Testis (tissue), 3 donors: ENCODE measurements around the gene MCC. TPM values are rescaled to one million over a fixed set of nuclear protein-coding genes. Genes with fewer than 3 reads are reported as not detected.

ENCODE experiments used
- DNase-seq: peaks from one replicate; pipeline ENCODE4 v3.0.0-alpha.2; 2019
- H3K27ac ChIP-seq, 2 donors: fragments of 200-600 bp; sonication (generic); one replicate each; pipeline ENCODE4 v1.5.1; 2019
- H3K27me3 ChIP-seq: fragments of 200-600 bp; sonication (generic); one replicate; pipeline ENCODE4 v1.5.1; 2019
- H3K36me3 ChIP-seq: fragments of 200-600 bp; sonication (generic); one replicate; pipeline ENCODE4 v1.5.1; 2017; ENCODE audit warnings: low read depth; ENCODE audit errors: missing control alignments
- H3K4me1 ChIP-seq: fragments of 200-600 bp; sonication (generic); one replicate; pipeline ENCODE4 v1.5.1; 2019
- H3K4me3 ChIP-seq, 2 donors: fragments of 200-600 bp; sonication (generic); one replicate each; pipeline ENCODE4 v1.5.1; 2017 to 2019
- H3K9me3 ChIP-seq: fragments of 200-600 bp; sonication (generic); one replicate; pipeline ENCODE4 v1.5.1; 2017
- CTCF ChIP-seq, 3 experiments: fragments of 450-650 bp in 2 of 3; fragments of 200-600 bp in 1 of 3; sonication (generic) in 1 of 3; IDR thresholded peaks; one replicate each; pipeline ENCODE4 v1.5.1; 2016 to 2019; ENCODE audit warnings: antibody characterized with exemption in 3 of 3, mild to moderate bottlenecking in 2 of 3, moderate library complexity in 1 of 3
- POLR2A ChIP-seq: fragments of 450-650 bp; IDR thresholded peaks from one replicate; pipeline ENCODE4 v1.6.1; 2017; ENCODE audit warnings: antibody characterized with exemption, mild to moderate bottlenecking, moderate library complexity
- WGBS, 2 donors: methylation state at CpG; one replicate each; pipeline ENCODE4 v1.1.5; 2018; 5-methylcytosine and 5-hydroxymethylcytosine counted together
- intact Hi-C: fragments of 100-400 bp; cut with DNase I; formaldehyde crosslinking; loops from one replicate; pipeline ENCODE4 v1.15.1; 2023; ENCODE audit warnings: low total_unique reads
- polyA plus RNA-seq: library from polyadenylated mRNA; stranded (reverse); fragments of 350-450 nt; fragmentation: Illumina TruSeq; extraction: RNeasy Lipid Tissue Mini Kit (QIAGEN cat#74804); gene quantifications from one replicate; pipeline ENCODE4 v1.2.3, GENCODE V29; 2014; ENCODE audit warnings: low read depth, low replicate concordance; ENCODE audit not compliant: insufficient read depth
- total RNA-seq, 2 donors: library from RNA; depleted of rRNA; stranded (reverse); fragments of >200 nt; gene quantifications; one replicate each; pipeline ENCODE4 v1.2.3, GENCODE V29; 2016

Gene MCC
- total and polyA plus RNA-seq, 3 donors from 2014 or later, result 7.1 to 23.7 (median 21.4) TPM

GRCh38 chr5:113331209-113331551, 157.1 kb downstream of the MCC start:
- 86 to 89% methylated on average over 4 of the region's 4 CpGs for WGBS, 2 donors
- H3K4me3 ChIP-seq, result no peak overlapping the region
- no peak for DNase-seq

GRCh38 chr5:113330533-113331208, 157.6 kb downstream of the MCC start:
- H3K4me1 ChIP-seq, result no peaks in the 10 kb centered on the region
- H3K27me3 ChIP-seq, result no peaks in the 10 kb centered on the region
- DNase-seq, result no peak
- no peak for TF ChIP-seq POLR2A
- TF ChIP-seq CTCF (IDR thresholded peaks at IDR 0.05), result peak in 2 of 3 experiments; percentile 9 to 17
- no peak overlapping the region for H3K4me3 ChIP-seq
- H3K9me3 ChIP-seq, result no peaks in the 10 kb centered on the region
- no peak overlapping the region for H3K27ac ChIP-seq
- intact Hi-C loops, result no loop called here
- no peaks in the 10 kb centered on the region for H3K36me3 ChIP-seq
- WGBS, 2 donors, result 44 to 56% methylated on average over 4 of the region's 4 CpGs

More at GRCh38 chr5:113331209-113331551, 157.1 kb downstream of the MCC start:
- Histone ChIP-seq H3K4me1 (no peaks in the 10 kb centered on the region), H3K27me3 (no peaks in the 10 kb centered on the region), H3K36me3 (no peaks in the 10 kb centered on the region), H3K9me3 (no peaks in the 10 kb centered on the region), H3K27ac (no peak overlapping the region)
- TF ChIP-seq CTCF (IDR thresholded peaks at IDR 0.05), result no peak
- no peak for TF ChIP-seq POLR2A
- intact Hi-C loops, result no loop called here

GRCh38 chr5:113329981-113330380, 158.3 kb downstream of the MCC start:
- no peaks in the 10 kb centered on the region for H3K9me3 ChIP-seq
- DNase-seq, result no peak
- no peaks in the 10 kb centered on the region for H3K36me3 ChIP-seq
- 74 to 89% methylated on average over 2 of the region's 2 CpGs for WGBS, 2 donors
- H3K4me1 ChIP-seq, result no peaks in the 10 kb centered on the region
- intact Hi-C loops, result no loop called here
- no peaks in the 10 kb centered on the region for H3K27me3 ChIP-seq
- TF ChIP-seq POLR2A, result no peak
- TF ChIP-seq CTCF (IDR thresholded peaks at IDR 0.05), result no peak
- H3K4me3 ChIP-seq, result no peak overlapping the region
- no peak overlapping the region for H3K27ac ChIP-seq

GRCh38 chr5:113325054-113325453, 163.2 kb downstream of the MCC start:
- TF ChIP-seq POLR2A (no peak), CTCF (IDR thresholded peaks at IDR 0.05) (no peak)
- WGBS, 2 donors, result 90 to 94% methylated on average over 4 of the region's 4 CpGs
- Histone ChIP-seq H3K9me3 (no peaks in the 10 kb centered on the region), H3K27me3 (no peaks in the 10 kb centered on the region), H3K4me3 (no peak overlapping the region), H3K4me1 (no peaks in the 10 kb centered on the region), H3K36me3 (no peaks in the 10 kb centered on the region), H3K27ac (no peak overlapping the region)
- DNase-seq, result no peak
- intact Hi-C loops, result no loop called here

GRCh38 chr5:113321276-113321675, 167.0 kb downstream of the MCC start:
- Histone ChIP-seq H3K9me3 (no peaks in the 10 kb centered on the region), H3K4me3 (no peak overlapping the region), H3K36me3 (no peaks in the 10 kb centered on the region), H3K27ac (no peak overlapping the region), H3K4me1 (no peaks in the 10 kb centered on the region), H3K27me3 (no peaks in the 10 kb centered on the region)
- intact Hi-C loops, result no loop called here
- DNase-seq, result no peak
- 44 to 50% methylated on average over 2 of the region's 2 CpGs for WGBS, 2 donors
- TF ChIP-seq CTCF (IDR thresholded peaks at IDR 0.05) (no peak), POLR2A (no peak)
